Natural killer cell (primary cell): ENCODE data around the gene SPRED2. TPM values are rescaled to one million over a fixed set of nuclear protein-coding genes. Genes with fewer than 3 reads are reported as not detected.

Source experiments
- ATAC-seq, 3 donors: fragments of 150-1000 bp in 2 of 3; fragments of 200-7000 bp in 1 of 3; cut with Tn5 transposase; 1 replicate in 1 of 3; 2 replicates in 2 of 3; pipeline ENCODE4 v1.10.0; 2021; ENCODE audit warnings: mild to moderate bottlenecking in 2 of 3, moderate library complexity in 2 of 3
- DNase-seq, 2 donors: peaks; one replicate each; pipeline versions ENCODE4 v3.0.0 to v3.0.0-alpha.2; 2013 to 2021; ENCODE audit warnings: mixed read lengths in 1 of 2
- H3K27ac ChIP-seq: one replicate; pipeline ENCODE4 v1.5.1; 2013; ENCODE audit warnings: mild to moderate bottlenecking, low read length
- H3K27me3 ChIP-seq: one replicate; pipeline ENCODE4 v1.6.1; 2013; ENCODE audit warnings: low read length; ENCODE audit not compliant: control insufficient read depth, insufficient read depth
- H3K36me3 ChIP-seq: one replicate; pipeline ENCODE4 v1.6.1; 2013; ENCODE audit warnings: low read length; ENCODE audit not compliant: control insufficient read depth, insufficient read depth
- H3K4me1 ChIP-seq: one replicate; pipeline ENCODE4 v1.6.1; 2013; ENCODE audit warnings: low read length; ENCODE audit not compliant: control insufficient read depth, insufficient read depth
- H3K4me3 ChIP-seq: one replicate; pipeline ENCODE4 v1.5.1; 2013; ENCODE audit warnings: low read length
- H3K9me3 ChIP-seq: one replicate; pipeline ENCODE4 v1.6.1; 2013; ENCODE audit warnings: low read length; ENCODE audit not compliant: control insufficient read depth, insufficient read depth
- H3K27ac Mint-ChIP-seq, 2 donors: one replicate each; pipeline ENCODE4 v1.8.0; 2022; ENCODE audit warnings: mild to moderate bottlenecking in 2 of 2, mixed read lengths in 2 of 2, moderate library complexity in 1 of 2
- H3K27me3 Mint-ChIP-seq, 2 donors: one replicate each; pipeline ENCODE4 v1.8.0; 2022; ENCODE audit warnings: low read depth in 2 of 2, mixed read lengths in 2 of 2
- H3K36me3 Mint-ChIP-seq: one replicate; pipeline ENCODE4 v1.8.0; 2022; ENCODE audit warnings: mixed read lengths
- H3K4me1 Mint-ChIP-seq, 2 donors: one replicate each; pipeline ENCODE4 v1.8.0; 2022; ENCODE audit warnings: mixed read lengths in 2 of 2
- H3K4me3 Mint-ChIP-seq: one replicate; pipeline ENCODE4 v1.8.0; 2022; ENCODE audit warnings: mild to moderate bottlenecking, moderate library complexity, mixed read lengths
- H3K9me3 Mint-ChIP-seq, 2 donors: one replicate each; pipeline ENCODE4 v1.8.0; 2022; ENCODE audit warnings: mixed read lengths in 2 of 2
- CTCF ChIP-seq: fragments of 200-600 bp; IDR thresholded peaks from one replicate; pipeline ENCODE4 v1.8.0; 2022; ENCODE audit warnings: antibody characterized with exemption
- WGBS: methylation state at CpG from one replicate; pipeline ENCODE4 v1.1.7; 2013; ENCODE audit warnings: missing lambda C conversion rate; ENCODE audit not compliant: insufficient coverage; 5-methylcytosine and 5-hydroxymethylcytosine counted together
- intact Hi-C: fragments of 100-400 bp; cut with micrococcal nuclease; formaldehyde crosslinking; loops from one replicate; pipeline ENCODE4 v1.14.2; 2022
- total RNA-seq, 4 donors: library from RNA; stranded (reverse); fragments of 120-200 nt in 1 of 4; gene quantifications; one replicate each; pipeline versions ENCODE4 v1.2.3 to v1.2.4, GENCODE V29; 2013 to 2022

SPRED2 gene
- total RNA-seq, 3 donors from 2014 or later (not counting 1 experiment from before 2014, with no cell fraction given) = 3.8 to 8.6 (median 8.3) TPM

DNA sequence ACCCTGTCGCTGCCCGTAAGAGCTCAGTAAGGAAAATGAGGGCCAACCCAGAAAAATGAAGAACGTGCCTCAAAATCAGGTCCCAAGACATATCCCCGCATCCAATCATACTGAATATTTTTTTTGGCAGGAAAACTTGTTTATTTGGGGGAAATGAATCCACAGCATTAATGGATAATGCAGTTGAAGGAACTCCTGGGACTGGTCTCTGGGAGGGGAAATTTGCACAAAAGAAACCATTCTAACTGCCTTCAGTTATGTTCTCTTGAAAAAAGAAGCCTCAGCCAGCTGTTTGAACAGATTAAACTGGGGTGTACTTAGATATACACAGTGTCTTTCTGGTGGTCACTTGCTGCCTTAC is 61.3 kb downstream of the SPRED2 start:
- Mint-ChIP-seq H3K9me3 (no peaks in the 10 kb centered on the region), H3K4me3 (no peak overlapping the region), H3K4me1 (peaks cover 5 to 13% of the 10 kb centered on the region in 2 donors), H3K27me3 (no peaks in the 10 kb centered on the region), H3K27ac (no peak overlapping the region), H3K36me3 (no peaks in the 10 kb centered on the region)
- intact Hi-C loops = no loop called here
- no peaks in the 10 kb centered on the region for H3K27me3 ChIP-seq
- no peaks in the 10 kb centered on the region for H3K36me3 ChIP-seq
- no peak for DNase-seq
- ATAC-seq = no peak
- TF ChIP-seq CTCF = no peak
- no peaks in the 10 kb centered on the region for H3K9me3 ChIP-seq
- no peak overlapping the region for H3K27ac ChIP-seq
- WGBS = 96% methylated on average over 4 of the region's 4 CpGs
- no peaks in the 10 kb centered on the region for H3K4me1 ChIP-seq
- H3K4me3 ChIP-seq = no peak overlapping the region

DNA sequence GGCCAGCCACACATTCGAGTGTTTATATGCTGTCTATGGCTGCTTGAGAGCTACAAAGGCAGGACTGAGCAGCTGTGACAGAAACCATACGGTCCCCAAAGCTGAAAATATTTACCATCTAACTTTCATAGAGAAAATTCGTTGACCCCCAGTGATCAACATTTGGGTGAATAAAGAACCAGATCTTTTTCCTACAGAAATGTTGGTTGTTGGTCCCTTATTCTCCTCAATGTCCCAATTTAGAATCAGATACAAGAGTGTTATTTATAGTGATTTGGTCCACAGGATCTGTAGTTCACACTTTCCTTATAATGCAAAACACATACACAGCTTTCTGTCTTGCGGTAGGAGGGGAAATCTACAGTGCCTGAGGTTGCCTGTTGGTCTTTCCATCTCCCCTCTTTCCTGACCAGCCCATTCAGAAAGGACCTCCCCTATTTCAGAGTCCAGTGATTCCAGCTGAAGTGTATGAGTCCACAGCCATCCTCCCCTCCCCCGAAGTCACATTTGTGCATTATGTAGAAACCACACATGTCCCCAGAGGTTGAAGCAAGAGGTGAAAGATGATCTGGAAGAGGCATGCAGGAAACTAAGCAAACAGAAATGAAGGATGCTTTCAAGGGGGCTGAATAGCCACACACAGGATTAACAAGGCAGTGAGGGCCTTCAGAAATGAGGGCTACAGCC is 61.9 kb downstream of the SPRED2 start:
- TF ChIP-seq CTCF = no peak
- H3K27me3 ChIP-seq = no peaks in the 10 kb centered on the region
- Mint-ChIP-seq H3K9me3 (no peaks in the 10 kb centered on the region), H3K36me3 (no peaks in the 10 kb centered on the region), H3K4me3 (no peak overlapping the region), H3K27ac (no peak overlapping the region), H3K4me1 (peaks cover 5 to 13% of the 10 kb centered on the region in 2 donors), H3K27me3 (no peaks in the 10 kb centered on the region)
- no peak overlapping the region for H3K27ac ChIP-seq
- no peaks in the 10 kb centered on the region for H3K4me1 ChIP-seq
- ATAC-seq = no peak
- intact Hi-C loops = no loop called here
- H3K36me3 ChIP-seq = no peaks in the 10 kb centered on the region
- H3K4me3 ChIP-seq = no peak overlapping the region
- no peaks in the 10 kb centered on the region for H3K9me3 ChIP-seq
- DNase-seq = no peak
- whole genome bisulfite sequencing = 85% methylated on average over 4 of the region's 5 CpGs

DNA sequence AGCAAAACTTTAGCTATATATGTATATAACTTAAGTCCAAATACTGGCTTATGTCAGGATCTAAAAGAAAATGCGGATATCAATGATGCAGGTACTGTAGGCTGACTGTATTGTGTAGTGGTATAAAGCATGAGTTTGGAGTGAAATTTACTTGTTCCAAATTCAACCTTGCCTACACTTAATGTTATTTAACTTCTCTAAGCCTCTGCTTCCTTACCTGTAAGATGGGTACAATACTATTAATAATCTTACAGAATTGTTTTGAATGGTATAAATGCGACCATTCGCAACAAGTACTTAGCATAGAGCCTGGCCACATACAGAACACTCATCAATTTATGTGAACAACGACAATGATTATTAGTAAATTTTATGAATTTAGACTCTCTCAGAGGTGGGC is 62.4 kb downstream of the SPRED2 start:
- Histone ChIP-seq H3K4me1 (no peaks in the 10 kb centered on the region), H3K27me3 (no peaks in the 10 kb centered on the region), H3K36me3 (no peaks in the 10 kb centered on the region), H3K4me3 (no peak overlapping the region), H3K27ac (no peak overlapping the region), H3K9me3 (no peaks in the 10 kb centered on the region)
- TF ChIP-seq CTCF = no peak
- no peak overlapping the region for H3K4me3 Mint-ChIP-seq
- no peak overlapping the region for H3K27ac Mint-ChIP-seq
- DNase-seq = no peak
- intact Hi-C loops = no loop called here
- WGBS = no CpG with 5 or more reads among the region's 4 CpGs
- no peak for ATAC-seq
- H3K27me3 Mint-ChIP-seq = no peaks in the 10 kb centered on the region
- H3K36me3 Mint-ChIP-seq = no peaks in the 10 kb centered on the region
- H3K9me3 Mint-ChIP-seq = no peaks in the 10 kb centered on the region
- H3K4me1 Mint-ChIP-seq = peaks cover 5 to 13% of the 10 kb centered on the region in 2 donors

- no peak for DNase-seq
- Mint-ChIP-seq H3K27me3 (no peaks in the 10 kb centered on the region), H3K27ac (no peak overlapping the region), H3K36me3 (no peaks in the 10 kb centered on the region), H3K4me3 (no peak overlapping the region), H3K4me1 (peaks cover 5 to 13% of the 10 kb centered on the region in 2 donors), H3K9me3 (no peaks in the 10 kb centered on the region)
- H3K4me3 ChIP-seq = no peak overlapping the region
- no peak for TF ChIP-seq CTCF
- intact Hi-C loops = no loop called here
- ATAC-seq = no peak
- WGBS = 89% methylated on average over 1 of the region's 2 CpGs
- H3K9me3 ChIP-seq = no peaks in the 10 kb centered on the region
- H3K27ac ChIP-seq = no peak overlapping the region
- no peaks in the 10 kb centered on the region for H3K4me1 ChIP-seq
- no peaks in the 10 kb centered on the region for H3K36me3 ChIP-seq
- no peaks in the 10 kb centered on the region for H3K27me3 ChIP-seq
These were observed 62.8 kb downstream of the SPRED2 start for GRCh38 chr2:65369574-65369973.
